Hepatocyte (in vitro differentiated cells): ENCODE data around the gene IDH3G. TPM values are rescaled to one million over a fixed set of nuclear protein-coding genes. Genes with fewer than 3 reads are reported as not detected.

Source experiments
- DNase-seq: peaks from one replicate; pipeline ENCODE4 v3.0.0-alpha.2; 2016; ENCODE audit warnings: low spot score
- H2AFZ ChIP-seq: fragments of 200-600 bp; sonication (generic); 2 replicates; pipeline ENCODE4 v1.6.0; 2016; ENCODE audit warnings: antibody characterized with exemption, mild to moderate bottlenecking
- H3K27ac ChIP-seq: fragments of 200-600 bp; sonication (generic); 2 replicates; pipeline ENCODE4 v1.5.1; 2016; ENCODE audit warnings: mild to moderate bottlenecking
- H3K27me3 ChIP-seq: fragments of 200-600 bp; sonication (generic); 2 replicates; pipeline ENCODE4 v1.6.1; 2016
- H3K36me3 ChIP-seq: fragments of 200-600 bp; sonication (generic); replicated peaks from 2 replicates; pipeline ENCODE4 v1.5.1; 2016; ENCODE audit warnings: low read depth; ENCODE audit not compliant: insufficient read depth
- H3K4me1 ChIP-seq: fragments of 200-600 bp; sonication (generic); 2 replicates; pipeline ENCODE4 v1.5.1; 2016; ENCODE audit warnings: mild to moderate bottlenecking, moderate library complexity; ENCODE audit not compliant: insufficient read depth
- H3K4me2 ChIP-seq: fragments of 200-600 bp; sonication (generic); 2 replicates; pipeline ENCODE4 v1.6.0; 2016
- H3K4me3 ChIP-seq: fragments of 200-600 bp; sonication (generic); 2 replicates; pipeline ENCODE4 v1.5.1; 2016; ENCODE audit warnings: mild to moderate bottlenecking
- H3K79me2 ChIP-seq: fragments of 200-600 bp; sonication (generic); 2 replicates; pipeline ENCODE4 v1.6.0; 2017; ENCODE audit warnings: mild to moderate bottlenecking
- H3K9me2 ChIP-seq: fragments of 200-600 bp; sonication (generic); replicated peaks from 2 replicates; pipeline ENCODE4 v1.6.0; 2017; ENCODE audit warnings: mild to moderate bottlenecking; ENCODE audit not compliant: insufficient read depth
- H3K9me3 ChIP-seq: fragments of 200-600 bp; sonication (generic); 2 replicates; pipeline ENCODE4 v1.5.1; 2016; ENCODE audit warnings: low read depth, mild to moderate bottlenecking
- H4K20me1 ChIP-seq: fragments of 200-600 bp; sonication (generic); 2 replicates; pipeline ENCODE4 v1.6.0; 2016; ENCODE audit warnings: mild to moderate bottlenecking; ENCODE audit not compliant: insufficient read depth, poor library complexity, severe bottlenecking
- EZH2 ChIP-seq: fragments of 200-600 bp; sonication (generic); IDR thresholded peaks from 2 replicates; pipeline ENCODE4 v1.6.1; 2016; ENCODE audit warnings: antibody characterized with exemption, mild to moderate bottlenecking, borderline replicate concordance
- EZH2phosphoT487 ChIP-seq: fragments of 200-600 bp; sonication (generic); IDR thresholded peaks from one replicate; pipeline ENCODE4 v1.6.1; 2018; ENCODE audit warnings: antibody characterized with exemption, mild to moderate bottlenecking, low read depth, moderate library complexity; ENCODE audit not compliant: unreplicated experiment, severe bottlenecking
- WGBS: methylation state at CpG from one replicate; pipeline ENCODE4 v1.1.6; 2016; ENCODE audit warnings: low lambda C conversion rate; ENCODE audit errors: missing lambda C conversion rate; 5-methylcytosine and 5-hydroxymethylcytosine counted together
- polyA plus RNA-seq: library from polyadenylated mRNA; unstranded; fragments of >200 nt; fragmentation: Nextera tagmentation; extraction: Ambion mirVana; gene quantifications from 2 replicates; pipeline ENCODE4 v1.2.1, GENCODE V29; 2016
- total RNA-seq: library from RNA; depleted of rRNA; stranded (reverse); fragments of >200 nt; gene quantifications from 2 replicates; pipeline ENCODE4 v1.2.3, GENCODE V29; 2014
- TF ChIP-seq, protein P1 (sequence below): fragments of 200-600 bp; sonication (generic); IDR thresholded peaks from 2 replicates; pipeline ENCODE4 v1.5.1; 2016; ENCODE audit warnings: antibody characterized with exemption, mild to moderate bottlenecking; ENCODE audit not compliant: poor library complexity

Gene IDH3G
- total and polyA plus RNA-seq, 2 experiments from 2014 or later: 35.4 to 74.3 TPM

DNA sequence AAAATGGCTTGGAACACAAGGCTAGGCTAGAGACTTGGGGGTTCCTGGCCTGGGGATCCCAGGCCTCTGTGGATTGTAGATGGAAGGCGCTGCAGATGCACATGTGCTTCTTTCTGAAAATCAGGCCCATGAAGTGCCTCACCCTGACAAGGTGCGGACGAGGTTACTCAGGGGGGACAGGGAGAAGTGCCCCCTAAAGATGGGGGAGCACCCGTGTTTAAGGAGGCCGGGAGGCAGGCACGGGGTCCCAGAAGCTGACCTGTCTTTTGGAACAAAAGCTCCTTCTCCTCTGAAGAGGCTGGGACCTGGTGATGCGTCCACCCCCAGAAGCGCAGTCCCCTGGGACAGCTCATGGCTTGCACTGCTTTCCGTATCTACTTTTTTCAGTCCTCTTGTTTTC is 33.7 kb upstream of the IDH3G start:
- Histone ChIP-seq H3K4me3 (no peak overlapping the region), H3K27me3 (peaks cover 34% of the 10 kb centered on the region), H3K79me2 (no peaks in the 10 kb centered on the region), H3K36me3 (no peaks in the 10 kb centered on the region), H2AFZ (no peak overlapping the region), H4K20me1 (no peaks in the 10 kb centered on the region), H3K4me2 (no peak overlapping the region), H3K9me2 (no peaks in the 10 kb centered on the region), H3K4me1 (no peaks in the 10 kb centered on the region), H3K9me3 (no peaks in the 10 kb centered on the region), H3K27ac (no peak overlapping the region)
- 80% methylated on average over 9 of the region's 9 CpGs for WGBS
- no peak for TF ChIP-seq EZH2phosphoT487
- TF ChIP-seq, protein P1, sequence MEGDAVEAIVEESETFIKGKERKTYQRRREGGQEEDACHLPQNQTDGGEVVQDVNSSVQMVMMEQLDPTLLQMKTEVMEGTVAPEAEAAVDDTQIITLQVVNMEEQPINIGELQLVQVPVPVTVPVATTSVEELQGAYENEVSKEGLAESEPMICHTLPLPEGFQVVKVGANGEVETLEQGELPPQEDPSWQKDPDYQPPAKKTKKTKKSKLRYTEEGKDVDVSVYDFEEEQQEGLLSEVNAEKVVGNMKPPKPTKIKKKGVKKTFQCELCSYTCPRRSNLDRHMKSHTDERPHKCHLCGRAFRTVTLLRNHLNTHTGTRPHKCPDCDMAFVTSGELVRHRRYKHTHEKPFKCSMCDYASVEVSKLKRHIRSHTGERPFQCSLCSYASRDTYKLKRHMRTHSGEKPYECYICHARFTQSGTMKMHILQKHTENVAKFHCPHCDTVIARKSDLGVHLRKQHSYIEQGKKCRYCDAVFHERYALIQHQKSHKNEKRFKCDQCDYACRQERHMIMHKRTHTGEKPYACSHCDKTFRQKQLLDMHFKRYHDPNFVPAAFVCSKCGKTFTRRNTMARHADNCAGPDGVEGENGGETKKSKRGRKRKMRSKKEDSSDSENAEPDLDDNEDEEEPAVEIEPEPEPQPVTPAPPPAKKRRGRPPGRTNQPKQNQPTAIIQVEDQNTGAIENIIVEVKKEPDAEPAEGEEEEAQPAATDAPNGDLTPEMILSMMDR: no peak
- TF ChIP-seq EZH2: no peak
- DNase-seq: no peak

- H3K27ac ChIP-seq: no peak overlapping the region
- no peaks in the 10 kb centered on the region for H3K4me1 ChIP-seq
- no peak overlapping the region for H3K4me2 ChIP-seq
- 64% methylated on average over 3 of the region's 3 CpGs for WGBS
- H3K27me3 ChIP-seq: peaks cover 30% of the 10 kb centered on the region
- no peak overlapping the region for H3K4me3 ChIP-seq
- H4K20me1 ChIP-seq: no peaks in the 10 kb centered on the region
- H3K36me3 ChIP-seq: no peaks in the 10 kb centered on the region
- TF ChIP-seq EZH2phosphoT487 (no peak), EZH2 (no peak)
- TF ChIP-seq, protein P1: no peak
- H3K9me3 ChIP-seq: no peaks in the 10 kb centered on the region
- no peak overlapping the region for H2AFZ ChIP-seq
- no peaks in the 10 kb centered on the region for H3K79me2 ChIP-seq
- H3K9me2 ChIP-seq: no peaks in the 10 kb centered on the region
- DNase-seq: no peak
These were observed 32.8 kb upstream of the IDH3G start for GRCh38 chrX:153827016-153827415.

DNA sequence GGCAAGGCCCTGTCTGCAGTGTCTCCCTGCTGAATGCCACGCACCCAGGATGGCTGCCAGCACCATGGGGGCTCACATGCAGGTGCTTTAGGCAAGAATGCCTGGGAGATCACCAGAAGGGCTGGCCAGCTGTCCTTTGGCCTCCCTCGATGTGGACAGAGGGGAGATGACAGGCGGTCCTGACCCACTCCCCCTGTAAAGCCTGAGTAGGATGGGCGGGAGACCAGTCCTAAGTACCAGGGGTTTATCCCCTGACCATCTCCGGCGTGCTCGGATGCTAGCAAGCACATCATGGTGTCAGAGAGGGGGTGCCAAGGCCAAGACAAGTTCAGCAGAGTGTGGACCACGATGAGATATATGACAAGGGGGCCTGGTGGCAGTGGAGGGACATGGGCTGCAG is 30.9 kb upstream of the IDH3G start:
- no peaks in the 10 kb centered on the region for H3K79me2 ChIP-seq
- no peaks in the 10 kb centered on the region for H3K9me2 ChIP-seq
- H2AFZ ChIP-seq: no peak overlapping the region
- H4K20me1 ChIP-seq: no peaks in the 10 kb centered on the region
- no peak overlapping the region for H3K4me3 ChIP-seq
- no peak overlapping the region for H3K27ac ChIP-seq
- H3K27me3 ChIP-seq: peaks cover 22% of the 10 kb centered on the region
- H3K9me3 ChIP-seq: no peaks in the 10 kb centered on the region
- DNase-seq: no peak
- WGBS: 77% methylated on average over 8 of the region's 8 CpGs
- no peaks in the 10 kb centered on the region for H3K36me3 ChIP-seq
- TF ChIP-seq, protein P1: no peak
- TF ChIP-seq EZH2phosphoT487: no peak
- TF ChIP-seq EZH2: no peak
- no peaks in the 10 kb centered on the region for H3K4me1 ChIP-seq
- no peak overlapping the region for H3K4me2 ChIP-seq

DNA sequence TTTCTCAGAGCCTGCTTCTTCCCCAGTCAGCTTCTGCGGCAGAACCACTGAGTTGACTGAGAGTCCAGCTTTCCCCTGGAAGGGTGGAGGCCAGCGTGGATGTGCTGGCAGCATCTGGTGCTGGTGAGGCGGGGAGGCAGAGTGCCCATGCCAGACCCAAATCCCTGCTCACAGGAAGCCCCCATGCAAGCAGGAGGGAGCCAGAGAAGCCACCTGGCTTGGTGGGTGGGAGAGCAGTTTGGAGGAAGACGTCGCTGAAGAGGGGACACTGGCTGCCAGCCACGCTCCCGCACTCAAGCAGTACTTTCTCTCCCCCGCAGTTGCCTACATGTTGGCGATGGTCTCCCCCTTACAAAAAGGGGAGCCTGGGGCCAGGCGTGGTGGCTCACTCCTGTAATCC is 30.2 kb upstream of the IDH3G start:
- Histone ChIP-seq H3K27me3 (peaks cover 22% of the 10 kb centered on the region), H4K20me1 (no peaks in the 10 kb centered on the region), H3K9me3 (no peaks in the 10 kb centered on the region), H3K27ac (no peak overlapping the region), H3K4me3 (no peak overlapping the region), H3K4me1 (no peaks in the 10 kb centered on the region), H3K79me2 (no peaks in the 10 kb centered on the region), H3K4me2 (no peak overlapping the region), H3K36me3 (no peaks in the 10 kb centered on the region), H3K9me2 (no peaks in the 10 kb centered on the region), H2AFZ (no peak overlapping the region)
- DNase-seq: no peak
- WGBS: 84% methylated on average over 10 of the region's 10 CpGs
- TF ChIP-seq EZH2 (no peak), EZH2phosphoT487 (no peak)
- TF ChIP-seq, protein P1: no peak
